Osteocyte (in vitro differentiated cells): Measurements from ENCODE around the gene MAGOH. TPM values are rescaled to one million over a fixed set of nuclear protein-coding genes. Genes with fewer than 3 reads are reported as not detected.

ENCODE experiments used
- DNase-seq: peaks from one replicate; pipeline ENCODE4 v3.0.0; 2021; ENCODE audit warnings: mixed read lengths; ENCODE audit not compliant: unreplicated experiment; ENCODE audit errors: extremely low spot score
- H3K27ac Mint-ChIP-seq: one replicate; pipeline ENCODE4 v1.8.0; 2021; ENCODE audit warnings: mild to moderate bottlenecking, mixed read lengths; ENCODE audit not compliant: unreplicated experiment
- H3K27me3 Mint-ChIP-seq: one replicate; pipeline ENCODE4 v1.8.0; 2021; ENCODE audit warnings: mixed read lengths; ENCODE audit not compliant: unreplicated experiment
- H3K36me3 Mint-ChIP-seq: one replicate; pipeline ENCODE4 v1.8.0; 2021; ENCODE audit warnings: mixed read lengths; ENCODE audit not compliant: unreplicated experiment
- H3K4me1 Mint-ChIP-seq: one replicate; pipeline ENCODE4 v1.8.0; 2021; ENCODE audit warnings: mixed read lengths; ENCODE audit not compliant: unreplicated experiment
- H3K4me3 Mint-ChIP-seq: one replicate; pipeline ENCODE4 v1.8.0; 2021; ENCODE audit warnings: mild to moderate bottlenecking, moderate library complexity, mixed read lengths; ENCODE audit not compliant: unreplicated experiment
- H3K9me3 Mint-ChIP-seq: one replicate; pipeline ENCODE4 v1.8.0; 2021; ENCODE audit warnings: mixed read lengths; ENCODE audit not compliant: unreplicated experiment
- CTCF ChIP-seq: fragments of 200-600 bp; sonication (generic); IDR thresholded peaks from 2 replicates; pipeline ENCODE4 v1.5.0; 2021; ENCODE audit warnings: antibody characterized with exemption, mild to moderate bottlenecking, moderate library complexity
- total RNA-seq: library from RNA; stranded (reverse); gene quantifications from 2 replicates; pipeline ENCODE4 v1.2.1, GENCODE V29; 2021

MAGOH gene
- total RNA-seq, 1 donor from 2014 or later = 37.7 TPM

DNA sequence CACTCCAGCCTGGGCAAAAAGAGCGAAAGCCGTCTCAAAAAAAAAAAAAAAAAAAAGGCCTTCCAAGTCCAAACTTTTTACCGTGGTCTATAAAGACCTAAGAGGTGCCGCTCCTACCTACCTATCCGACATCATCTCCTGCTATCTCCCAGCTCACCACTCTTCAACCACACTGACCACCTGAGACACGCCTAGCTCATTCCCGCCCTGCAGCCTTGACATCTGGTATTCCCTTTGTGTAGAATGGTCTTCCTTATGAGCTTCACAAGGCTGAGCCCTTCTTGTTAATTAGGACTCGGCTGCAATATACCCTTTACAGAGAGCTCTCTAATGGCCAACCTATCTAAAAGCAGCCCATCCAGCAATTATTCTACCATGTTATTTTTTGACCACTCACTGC lies 680 bp downstream of the MAGOH start:
- peaks cover 30% of the 10 kb centered on the region for H3K4me1 Mint-ChIP-seq
- H3K9me3 Mint-ChIP-seq = no peaks in the 10 kb centered on the region
- no peak for DNase-seq
- H3K36me3 Mint-ChIP-seq = peaks cover 14% of the 10 kb centered on the region
- H3K27me3 Mint-ChIP-seq = no peaks in the 10 kb centered on the region
- peak overlapping the region; percentile 94 for H3K27ac Mint-ChIP-seq
- H3K4me3 Mint-ChIP-seq = peak overlapping the region; percentile 96
- TF ChIP-seq CTCF = no peak

DNA sequence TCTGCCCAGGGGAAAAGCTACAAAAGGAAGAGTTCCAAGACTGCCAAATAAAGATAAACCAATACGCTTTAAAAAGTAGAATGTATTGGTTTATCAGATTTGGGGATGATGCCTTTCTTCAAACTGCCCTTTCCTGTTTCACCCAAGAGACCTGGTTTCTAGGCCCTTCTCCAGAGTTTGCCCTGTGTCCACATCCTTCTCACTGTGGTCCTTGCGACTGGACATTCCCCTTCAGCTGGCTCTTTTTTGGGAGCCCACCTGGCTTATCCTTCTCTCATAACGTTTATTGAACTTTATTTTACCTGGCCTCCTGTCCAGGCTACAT lies 17.4 kb downstream of the MAGOH start:
- Mint-ChIP-seq H3K9me3 (no peaks in the 10 kb centered on the region), H3K4me3 (peak overlapping the region; percentile 88), H3K27me3 (no peaks in the 10 kb centered on the region), H3K36me3 (peaks cover 10% of the 10 kb centered on the region), H3K27ac (peak overlapping the region; percentile 97), H3K4me1 (peaks cover 21% of the 10 kb centered on the region)
- TF ChIP-seq CTCF = no peak
- DNase-seq = no peak

DNA sequence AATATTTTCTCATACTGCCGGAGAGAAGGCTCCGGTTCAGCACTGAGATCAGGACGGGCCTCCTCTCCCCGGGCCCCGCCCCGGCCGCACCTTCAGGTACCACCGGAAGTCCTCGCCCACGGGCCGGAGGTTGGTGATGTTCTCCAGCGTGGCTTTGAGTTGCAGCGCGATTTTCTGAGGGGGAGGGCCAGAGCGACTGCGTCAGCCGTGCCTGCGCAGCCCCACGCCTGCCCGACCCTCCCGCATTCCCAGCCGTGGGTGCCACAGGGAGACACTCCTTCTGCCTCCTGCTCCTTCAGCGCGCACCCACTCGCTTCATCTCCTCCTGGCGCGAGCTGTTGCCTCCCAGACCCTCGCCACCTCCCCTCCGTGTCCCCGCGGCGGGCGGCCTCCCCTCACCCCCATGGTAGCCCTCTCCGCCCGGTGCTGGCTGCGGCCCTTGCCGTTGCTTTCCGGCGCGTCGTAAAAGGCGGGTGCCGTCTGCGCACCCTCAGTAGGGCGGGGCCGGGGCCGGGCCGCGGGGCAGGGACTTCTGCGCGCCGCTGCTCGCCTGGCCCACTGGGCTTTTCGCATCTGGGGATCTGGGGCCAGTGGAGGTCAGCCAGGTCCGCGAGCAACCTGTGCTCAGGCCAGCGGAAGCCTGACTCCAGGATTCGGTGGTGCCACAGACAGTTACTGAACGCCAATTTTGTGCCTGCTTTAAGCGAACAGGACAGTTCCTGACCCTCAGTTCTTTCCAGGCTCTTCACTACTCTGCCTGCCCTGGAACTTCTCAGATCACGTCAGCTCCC lies 18.0 kb downstream of the MAGOH start, which contains the start of gene CZIB:
Gene CZIB (minus strand): TSS at position 464 of the 791 bp plus-strand sequence. CDS start 59 bp downstream, at position 405.
- H3K36me3 Mint-ChIP-seq = peaks cover 10% of the 10 kb centered on the region
- peak within 1 kb of the TSS; percentile 97 for H3K27ac Mint-ChIP-seq
- no peak for TF ChIP-seq CTCF
- no peaks in the 10 kb centered on the region for H3K27me3 Mint-ChIP-seq
- peaks cover 21% of the 10 kb centered on the region for H3K4me1 Mint-ChIP-seq
- no peaks in the 10 kb centered on the region for H3K9me3 Mint-ChIP-seq
- DNase-seq = peak; percentile 97
- peak within 1 kb of the TSS; percentile 88 for H3K4me3 Mint-ChIP-seq

DNA sequence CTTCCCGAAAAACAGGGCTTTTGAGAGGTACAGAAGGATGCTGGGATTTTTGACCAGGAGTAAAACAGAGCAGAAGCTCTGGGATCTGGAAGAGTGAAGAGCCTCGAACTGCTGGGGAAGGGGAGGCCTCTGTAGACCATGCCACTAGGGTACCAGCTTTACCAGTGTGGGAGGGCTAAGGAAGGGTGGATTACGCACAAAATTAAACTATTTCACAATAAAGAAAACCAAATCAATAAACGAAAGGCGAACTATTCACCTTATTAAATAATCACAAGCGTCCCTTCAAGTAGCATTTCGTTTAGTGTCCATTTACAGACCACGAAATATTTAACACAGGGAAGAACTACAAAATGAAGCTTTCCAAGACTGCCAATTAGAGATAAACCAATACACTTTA lies 18.6 kb downstream of the MAGOH start:
- no peak for TF ChIP-seq CTCF
- no peaks in the 10 kb centered on the region for H3K27me3 Mint-ChIP-seq
- H3K4me3 Mint-ChIP-seq = peak overlapping the region; percentile 88
- peak overlapping the region; percentile 97 for H3K27ac Mint-ChIP-seq
- no peaks in the 10 kb centered on the region for H3K9me3 Mint-ChIP-seq
- DNase-seq = no peak
- H3K4me1 Mint-ChIP-seq = peaks cover 21% of the 10 kb centered on the region
- H3K36me3 Mint-ChIP-seq = peaks cover 12% of the 10 kb centered on the region

DNA sequence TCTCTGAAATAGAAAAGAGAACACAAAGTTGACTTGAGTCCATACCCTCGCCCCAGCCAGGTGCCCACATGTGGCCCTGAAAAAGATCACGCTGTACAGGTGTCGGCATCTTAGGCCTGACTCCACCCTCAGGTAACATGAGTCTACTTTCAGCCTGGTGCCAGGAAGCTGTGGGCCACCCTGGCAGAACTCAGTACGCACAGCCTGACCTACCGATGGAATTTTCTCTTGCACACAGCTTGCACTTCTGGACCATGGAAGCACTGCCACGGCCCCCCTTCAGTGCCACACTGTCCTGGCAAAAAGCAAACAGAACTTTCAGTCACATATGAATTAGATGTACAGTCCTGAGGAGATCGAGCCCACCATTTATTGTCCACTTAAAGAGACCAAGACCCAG lies 20.1 kb downstream of the MAGOH start:
- Mint-ChIP-seq H3K9me3 (no peaks in the 10 kb centered on the region), H3K4me3 (no peak overlapping the region), H3K27ac (no peak overlapping the region), H3K4me1 (peaks cover 21% of the 10 kb centered on the region), H3K36me3 (peaks cover 22% of the 10 kb centered on the region), H3K27me3 (no peaks in the 10 kb centered on the region)
- no peak for TF ChIP-seq CTCF
- no peak for DNase-seq
